Left hindlimb (tissue), 1 donor: ENCODE measurements around the gene PFKFB3.
A peak's percentile ranks its signal among the peaks of the same experiment; 100 is the strongest.
"Not testable (repeated sequence)": the region's sequence is repeated elsewhere in the genome, so short reads cannot be mapped to it uniquely, and the experiment has no call there.

Source experiments
- DNase-seq: peaks from one replicate; pipeline ENCODE4 v3.0.0-alpha.2; 2018

Gene PFKFB3

DNA sequence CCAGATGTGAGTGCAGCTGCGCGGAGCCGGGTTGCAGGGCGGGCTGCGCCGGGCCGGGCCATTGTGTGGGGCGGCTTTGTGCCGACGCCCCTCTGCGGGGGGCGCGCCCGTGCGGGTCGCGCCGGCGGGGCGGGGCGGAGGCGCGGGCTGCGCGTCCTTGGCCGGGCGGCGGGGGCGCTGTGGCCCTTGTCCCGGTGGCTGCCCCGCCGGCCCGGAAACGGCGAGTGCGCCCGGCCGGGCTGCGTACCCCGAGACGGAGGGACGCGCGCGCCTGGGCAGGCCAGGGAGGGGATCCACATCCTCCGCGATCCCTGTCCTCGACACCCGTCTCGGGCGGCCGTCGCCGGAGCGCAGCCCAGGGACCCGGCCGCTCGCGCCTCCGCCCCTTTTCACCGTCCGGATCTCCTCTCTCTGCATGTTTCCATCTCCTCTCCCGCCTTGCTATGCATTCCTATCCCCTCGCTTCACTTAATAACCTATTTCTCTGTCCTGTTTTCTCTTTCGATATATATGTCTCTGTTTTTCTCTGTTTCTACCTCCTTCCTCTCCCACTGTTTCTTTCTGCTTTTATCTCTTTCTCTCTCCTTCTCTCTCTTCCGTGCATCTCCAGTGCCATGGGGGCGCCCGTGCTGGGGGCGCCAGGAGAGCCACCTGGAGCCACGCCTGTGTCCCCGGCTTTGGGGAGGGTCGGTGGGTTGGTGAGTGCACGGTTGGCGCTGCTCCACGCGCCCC lies 765 bp downstream of the PFKFB3 start:
- peak; percentile 76 for DNase-seq

GRCh38 chr10:6204063-6204340 lies 1.3 kb downstream of the PFKFB3 start:
- peak; percentile 60 for DNase-seq

DNA sequence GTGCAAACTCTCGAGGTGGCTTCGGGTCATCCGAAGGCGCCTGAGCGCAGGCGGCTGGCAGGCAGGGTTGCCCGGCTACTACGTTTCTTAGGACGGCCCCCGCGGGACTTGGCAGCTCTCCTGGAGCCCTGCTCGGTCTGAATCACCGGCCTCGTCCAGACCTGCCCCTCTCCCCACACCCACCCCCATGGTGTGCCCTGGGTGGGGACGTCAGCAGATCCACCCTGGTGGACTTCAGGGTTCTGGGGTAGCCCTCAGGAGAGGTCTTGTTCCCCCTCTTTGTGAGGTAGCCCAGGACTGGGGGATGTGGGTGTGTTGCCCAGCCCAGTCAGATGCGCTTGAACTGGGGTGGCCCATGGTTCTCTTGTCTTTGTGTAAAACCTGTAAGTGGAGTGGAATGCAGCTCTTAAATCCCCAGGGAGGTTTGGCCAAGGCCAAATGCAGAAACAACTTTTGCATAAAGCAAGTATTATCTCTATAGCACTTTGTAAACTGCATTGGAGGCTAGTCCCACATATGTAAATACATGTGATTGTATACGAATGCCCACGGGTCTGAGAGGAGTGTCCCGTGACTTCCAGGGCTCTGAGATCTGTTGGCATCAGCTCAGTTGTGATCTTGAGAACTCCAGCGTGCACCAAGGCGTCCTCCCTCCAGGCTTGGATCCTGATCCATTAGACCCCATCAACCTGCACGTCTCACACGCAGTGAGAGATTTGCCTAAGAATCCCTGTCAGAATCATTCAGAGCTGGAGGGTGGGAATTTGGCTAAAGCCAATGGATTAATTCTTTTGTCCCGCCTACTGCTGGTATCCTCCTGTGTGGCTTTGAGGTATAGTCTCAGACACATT lies 1.8 kb downstream of the PFKFB3 start:
- no peak for DNase-seq

DNA sequence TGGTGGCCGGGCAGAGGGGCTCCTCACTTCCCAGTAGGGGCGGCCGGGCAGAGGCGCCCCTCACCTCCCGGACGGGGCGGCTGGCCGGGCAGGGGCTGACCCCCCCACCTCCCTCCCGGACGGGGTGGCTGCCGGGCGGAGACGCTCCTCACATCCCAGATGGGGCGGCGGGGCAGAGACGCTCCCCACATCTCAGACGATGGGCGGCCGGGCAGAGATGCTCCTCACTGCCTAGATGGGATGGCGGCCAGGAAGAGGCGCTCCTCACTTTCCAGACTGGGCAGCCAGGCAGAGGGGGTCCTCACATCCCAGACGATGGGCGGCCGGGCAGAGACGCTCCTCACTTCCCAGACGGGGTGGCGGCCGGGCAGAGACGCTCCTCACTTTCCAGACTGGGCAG lies 3.8 kb downstream of the PFKFB3 start:
- DNase-seq, result not testable (repeated sequence)

DNA sequence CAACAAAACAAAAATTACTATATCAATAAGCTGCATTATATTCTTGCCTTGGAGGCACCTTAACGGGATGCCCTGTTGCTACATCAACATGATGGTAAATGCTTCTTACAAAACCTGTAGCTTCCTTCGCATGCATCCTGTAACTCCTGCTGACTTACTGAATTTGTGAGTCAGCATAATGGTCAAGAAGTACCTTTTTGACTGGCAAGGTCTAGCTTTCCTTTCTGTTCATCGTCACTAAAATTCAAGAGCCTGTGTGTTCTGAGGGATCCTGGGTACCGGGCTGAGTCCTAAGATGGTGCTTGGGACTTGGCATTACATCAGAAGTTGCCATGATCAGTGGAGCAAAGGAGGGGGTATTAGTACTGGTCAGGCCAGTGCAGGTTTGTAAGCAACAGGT lies 4.9 kb downstream of the PFKFB3 start:
- no peak for DNase-seq

GRCh38 chr10:6208799-6209235 lies 6.1 kb downstream of the PFKFB3 start:
- no peak for DNase-seq

DNA sequence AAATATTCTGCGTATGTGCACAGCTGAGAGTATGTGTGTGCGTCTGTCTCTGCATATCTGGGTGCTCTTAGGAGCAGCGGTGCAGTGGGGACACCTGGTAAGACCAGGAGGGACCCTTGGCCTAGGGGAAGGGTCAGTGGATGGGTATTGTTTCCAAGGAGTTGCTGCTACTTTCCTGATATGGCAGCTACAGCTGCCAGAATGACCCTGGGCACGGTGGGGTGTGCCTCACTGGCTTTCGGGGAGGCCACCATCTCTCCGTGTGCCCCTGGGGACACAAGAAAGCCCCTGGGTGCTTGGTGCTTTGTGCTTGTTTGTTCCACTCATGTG lies 8.6 kb downstream of the PFKFB3 start:
- no peak for DNase-seq

GRCh38 chr10:6211671-6212635 lies 9.2 kb downstream of the PFKFB3 start:
- DNase-seq, result peak; percentile 58

DNA sequence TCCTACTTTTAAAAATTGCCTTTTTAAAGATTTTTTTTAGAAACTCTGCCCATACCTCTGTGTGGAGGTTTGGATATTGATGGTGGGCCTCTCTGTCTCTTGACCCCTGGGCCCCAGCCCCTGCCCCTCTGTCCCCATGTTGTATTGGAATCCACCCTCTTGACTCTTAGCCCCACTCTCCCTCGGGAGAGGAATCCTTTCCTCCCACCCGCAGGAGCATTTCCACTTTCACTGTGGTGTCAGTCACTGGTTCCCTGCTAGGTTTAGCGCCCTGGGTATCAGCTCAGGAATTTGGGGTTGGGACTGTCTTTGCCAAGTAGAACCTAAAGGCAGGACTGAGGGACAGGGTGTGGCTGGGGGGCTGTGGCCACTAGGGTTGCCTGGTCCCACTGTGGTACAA lies 10.1 kb downstream of the PFKFB3 start:
- DNase-seq, result no peak

DNA sequence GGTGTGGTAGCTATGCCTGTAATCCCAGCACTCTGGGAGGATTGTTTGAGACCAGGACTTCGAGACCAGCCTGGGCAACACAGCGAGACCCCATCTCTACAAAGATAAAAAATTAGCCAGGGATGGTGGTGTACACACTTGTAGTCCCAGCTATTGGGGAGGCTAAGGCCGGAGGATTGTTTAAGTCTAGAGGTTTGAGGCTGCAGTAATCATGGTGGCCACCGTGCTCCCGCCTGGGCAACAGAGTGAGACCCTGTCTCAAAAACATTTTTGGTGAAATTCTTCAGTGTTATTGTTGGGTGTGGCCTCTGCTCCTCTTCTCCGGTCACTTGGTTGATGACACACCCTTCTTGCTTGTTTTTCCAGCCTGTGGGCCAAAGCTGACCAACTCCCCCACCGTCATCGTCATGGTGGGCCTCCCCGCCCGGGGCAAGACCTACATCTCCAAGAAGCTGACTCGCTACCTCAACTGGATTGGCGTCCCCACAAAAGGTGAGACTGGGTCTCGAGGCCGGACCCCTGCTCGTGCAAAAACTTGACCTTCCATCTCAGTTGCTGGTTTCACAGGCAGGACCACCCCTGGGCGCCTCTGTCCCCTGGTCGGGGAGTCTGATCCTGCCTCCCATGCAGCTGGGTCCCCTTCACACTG lies 10.6 kb downstream of the PFKFB3 start:
- DNase-seq, result no peak

GRCh38 chr10:6213908-6214307 lies 11.2 kb downstream of the PFKFB3 start:
- DNase-seq, result no peak

DNA sequence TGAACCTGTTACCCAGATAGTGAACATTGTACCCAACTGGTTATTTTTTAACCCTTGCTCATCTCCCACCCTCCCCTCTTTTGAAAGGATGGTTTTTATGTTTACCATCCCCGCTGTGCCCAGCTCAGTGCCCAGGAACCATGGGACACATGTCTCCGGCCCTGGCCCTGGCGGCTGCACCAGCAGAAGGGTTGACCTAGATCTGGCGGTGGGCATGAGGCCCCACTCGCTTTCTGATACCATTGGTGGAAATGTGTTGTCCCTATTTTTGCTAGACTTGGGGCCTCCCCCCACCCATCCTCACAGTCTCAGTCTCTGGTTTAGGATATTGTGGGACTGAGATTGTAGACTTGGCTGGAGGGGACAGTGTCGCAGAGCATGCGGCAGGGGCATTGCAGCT lies 11.9 kb downstream of the PFKFB3 start:
- DNase-seq, result no peak

- no peak for DNase-seq
Observed at GRCh38 chr10:6215241-6215640, 12.5 kb downstream of the PFKFB3 start.

DNA sequence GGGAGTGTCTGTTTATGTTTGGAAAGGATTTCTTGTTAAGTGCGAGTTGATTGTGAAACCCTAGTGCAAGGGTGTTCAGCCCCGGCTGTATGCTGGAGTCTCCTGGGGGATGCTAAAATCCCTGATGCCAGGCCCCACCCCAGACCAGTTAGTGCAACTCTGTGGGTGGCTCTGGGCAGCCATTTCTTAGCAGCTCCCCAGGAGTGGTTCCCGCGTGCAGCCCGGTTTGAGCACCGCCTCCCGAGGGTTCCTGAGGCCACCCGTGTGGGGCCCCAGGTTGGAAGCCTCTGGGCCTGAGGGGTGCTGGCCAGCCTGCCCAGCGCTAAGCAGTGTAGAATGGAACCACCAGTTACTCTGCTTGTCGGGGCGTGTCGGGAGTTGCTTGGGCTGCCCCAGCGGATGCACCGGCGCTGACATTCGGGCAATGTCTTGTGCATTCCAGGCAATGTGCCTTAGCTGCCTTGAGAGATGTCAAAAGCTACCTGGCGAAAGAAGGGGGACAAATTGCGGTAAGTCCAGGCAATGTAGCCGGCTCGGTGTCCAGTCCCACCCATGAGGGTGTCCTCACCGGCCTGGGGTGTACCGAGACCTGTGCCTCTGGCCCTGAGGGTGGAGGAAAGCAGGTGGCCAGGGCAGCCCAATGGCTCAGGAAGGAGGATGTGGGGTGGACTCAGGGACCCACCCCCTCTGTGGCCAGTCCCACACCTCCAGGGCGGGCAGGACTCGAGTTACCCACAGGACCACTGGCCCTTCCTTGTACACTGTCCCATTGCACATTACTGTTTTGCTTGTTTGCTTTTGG lies 13.2 kb downstream of the PFKFB3 start:
- DNase-seq, result no peak

GRCh38 chr10:6216916-6217315 lies 14.2 kb downstream of the PFKFB3 start:
- DNase-seq, result no peak

DNA sequence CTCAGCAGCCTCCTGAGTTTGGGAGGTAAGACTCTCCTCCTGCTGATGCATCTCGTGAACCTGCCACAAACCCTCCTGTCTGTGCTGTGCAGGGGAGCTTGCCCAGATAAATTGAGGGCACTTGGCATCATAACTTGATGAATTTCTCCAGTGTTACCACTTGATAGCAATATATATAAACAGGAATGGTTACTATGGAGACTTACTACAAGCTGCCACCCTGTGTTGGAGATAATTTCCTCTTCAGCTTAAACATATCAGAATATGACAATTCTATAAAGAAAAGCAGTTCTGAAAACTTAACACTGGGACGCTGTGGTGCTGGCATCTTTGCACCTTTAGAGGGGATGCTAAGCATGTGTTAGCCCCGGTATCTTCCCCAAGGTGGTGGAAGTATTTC lies 14.9 kb downstream of the PFKFB3 start:
- DNase-seq, result no peak

- DNase-seq, result no peak
Observed at GRCh38 chr10:6218692-6219493, 16.2 kb downstream of the PFKFB3 start.

- no peak for DNase-seq
Observed at GRCh38 chr10:6219494-6219836, 16.7 kb downstream of the PFKFB3 start.

DNA sequence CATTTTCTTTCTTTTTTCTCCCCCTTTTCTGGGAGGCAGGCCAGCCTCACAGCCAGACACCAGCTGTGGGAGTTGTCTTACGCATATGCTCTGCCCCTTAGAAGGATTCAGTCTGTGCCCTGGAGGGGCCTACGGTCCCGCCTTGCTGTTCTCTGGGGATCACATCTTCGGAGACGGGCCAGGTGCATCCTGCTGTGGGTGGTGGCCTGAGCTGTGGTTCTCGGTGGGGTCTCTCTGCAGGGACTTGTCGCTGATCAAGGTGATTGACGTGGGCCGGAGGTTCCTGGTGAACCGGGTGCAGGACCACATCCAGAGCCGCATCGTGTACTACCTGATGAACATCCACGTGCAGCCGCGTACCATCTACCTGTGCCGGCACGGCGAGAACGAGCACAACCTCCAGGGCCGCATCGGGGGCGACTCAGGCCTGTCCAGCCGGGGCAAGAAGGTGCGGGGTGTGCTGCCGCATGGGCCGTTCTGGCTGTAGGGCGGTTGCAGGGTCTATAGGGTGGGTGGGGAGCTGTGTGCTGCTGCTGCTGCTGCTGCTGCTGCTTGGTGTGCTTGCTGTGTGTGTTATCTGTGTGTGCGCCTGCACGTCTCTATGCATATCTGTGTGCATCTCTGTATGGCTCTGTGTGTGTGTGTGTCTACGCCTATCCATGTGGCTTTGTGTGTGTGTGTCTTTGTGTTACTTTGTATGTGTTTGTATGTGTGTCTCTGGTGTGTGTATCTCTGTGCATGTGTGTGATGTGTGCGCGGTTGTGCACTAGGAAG lies 17.9 kb downstream of the PFKFB3 start:
- no peak for DNase-seq

- DNase-seq, result no peak
Observed at GRCh38 chr10:6221192-6221940, 18.6 kb downstream of the PFKFB3 start.
